IPS-18c (cell line): ENCODE data around the gene LEAP2.

Experiments
- H3K4me3 ChIP-seq: 2 replicates; pipeline ENCODE4 v1.7.0; 2013; ENCODE audit warnings: low read depth, mild to moderate bottlenecking, low read length, moderate library complexity; ENCODE audit not compliant: insufficient read depth
- H3K9me3 ChIP-seq: one replicate; pipeline ENCODE4 v1.6.1; 2013; ENCODE audit warnings: mild to moderate bottlenecking, low read length, moderate library complexity; ENCODE audit not compliant: control insufficient read depth, insufficient read depth

LEAP2 gene

GRCh38 chr5:132873119-132873929, at the start of gene LEAP2:
Gene LEAP2 (plus strand): TSS chr5:132873668. CDS start chr5:132873695, 27 bp downstream.
- Histone ChIP-seq H3K4me3 (no peak within 1 kb of the TSS), H3K9me3 (no peaks in the 10 kb centered on the region)

- Histone ChIP-seq H3K4me3 (no peak overlapping the region), H3K9me3 (peaks cover 4% of the 10 kb centered on the region)
Observed at GRCh38 chr5:132824426-132824825, 49.0 kb upstream of the LEAP2 start.

DNA sequence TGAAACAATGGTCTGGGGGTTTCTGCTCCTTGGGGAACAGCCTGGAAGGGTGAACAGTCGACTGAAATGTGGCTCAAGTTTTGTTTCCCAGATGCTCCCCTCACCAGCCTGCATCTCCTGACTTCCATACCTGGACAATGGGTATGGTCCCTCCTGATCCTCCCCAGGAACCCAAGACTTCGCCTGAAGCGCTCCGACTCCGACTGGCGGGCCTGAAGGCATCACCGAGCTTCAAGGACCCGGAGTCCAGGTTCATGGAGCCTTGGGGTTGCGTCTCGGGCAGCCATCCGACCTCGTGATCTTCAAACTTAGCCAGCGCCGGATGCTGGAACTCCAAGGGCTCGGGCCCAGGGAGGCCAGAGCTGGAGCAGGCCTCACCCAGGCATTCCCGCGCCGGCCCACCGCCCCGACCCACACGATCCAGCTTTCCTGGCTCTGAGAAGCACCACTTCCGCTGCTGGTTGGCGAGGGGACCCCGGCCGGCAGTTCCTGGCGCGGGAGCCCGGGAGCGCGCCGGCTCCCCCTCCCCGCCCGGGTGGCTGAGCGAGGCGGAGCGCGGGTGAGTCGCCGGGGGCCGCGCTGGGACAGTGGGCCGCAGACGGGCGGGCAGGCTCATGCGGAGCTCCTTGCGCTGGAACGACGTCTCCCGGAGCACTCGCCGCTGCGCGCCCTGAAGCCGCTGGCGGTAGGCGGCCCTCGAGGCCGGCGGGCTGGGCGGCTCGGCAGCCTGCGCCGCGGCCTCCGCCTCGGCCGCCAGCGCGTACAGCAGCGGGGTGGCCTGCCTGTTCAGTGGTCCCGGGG, 48.2 kb upstream of the LEAP2 start:
- peak overlapping the region; percentile 52 for H3K4me3 ChIP-seq
- H3K9me3 ChIP-seq: peaks cover 4% of the 10 kb centered on the region

- H3K4me3 ChIP-seq: peak overlapping the region; percentile 52
Observed at GRCh38 chr5:132825834-132826391, 47.6 kb upstream of the LEAP2 start.

DNA sequence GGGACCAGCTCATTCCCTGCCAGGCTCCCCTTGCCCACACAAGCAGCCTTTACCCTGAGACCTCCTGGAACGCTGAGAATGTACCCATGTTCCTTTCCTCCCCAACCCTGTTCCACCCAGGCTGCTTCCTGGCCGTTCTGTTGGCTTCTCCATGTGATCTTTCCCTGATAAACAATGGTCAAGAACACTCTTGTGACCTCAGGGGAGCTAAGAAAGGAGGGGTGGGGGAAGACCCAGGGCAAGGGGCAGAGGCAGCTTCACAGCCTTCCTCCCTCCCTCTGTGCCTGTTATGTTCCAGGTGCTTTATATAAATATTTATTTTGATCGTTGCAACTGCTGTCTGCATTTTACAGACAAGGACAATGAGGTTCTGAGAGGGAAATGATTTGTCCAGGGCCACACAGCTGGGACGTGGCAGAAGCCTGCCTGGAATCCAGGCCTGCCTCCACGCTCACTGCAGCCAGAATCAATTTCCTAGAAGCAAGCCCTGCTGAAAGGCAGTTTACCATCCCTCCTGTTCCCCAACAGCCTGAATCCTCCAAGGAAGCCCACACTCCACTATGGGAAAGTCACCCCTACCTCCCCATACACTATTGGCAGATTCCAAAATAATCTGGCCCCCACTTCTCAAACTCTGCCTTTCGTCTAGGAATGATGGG, 46.9 kb upstream of the LEAP2 start:
- H3K4me3 ChIP-seq: no peak overlapping the region; the same call in 1 of the 2 replicates
- H3K9me3 ChIP-seq: peaks cover 4% of the 10 kb centered on the region

More at GRCh38 chr5:132825834-132826391, 47.6 kb upstream of the LEAP2 start:
- H3K9me3 ChIP-seq: peaks cover 4% of the 10 kb centered on the region

- Histone ChIP-seq H3K4me3 (no peak overlapping the region), H3K9me3 (peaks cover 4% of the 10 kb centered on the region)
Observed at GRCh38 chr5:132827943-132828673, 45.4 kb upstream of the LEAP2 start.

DNA sequence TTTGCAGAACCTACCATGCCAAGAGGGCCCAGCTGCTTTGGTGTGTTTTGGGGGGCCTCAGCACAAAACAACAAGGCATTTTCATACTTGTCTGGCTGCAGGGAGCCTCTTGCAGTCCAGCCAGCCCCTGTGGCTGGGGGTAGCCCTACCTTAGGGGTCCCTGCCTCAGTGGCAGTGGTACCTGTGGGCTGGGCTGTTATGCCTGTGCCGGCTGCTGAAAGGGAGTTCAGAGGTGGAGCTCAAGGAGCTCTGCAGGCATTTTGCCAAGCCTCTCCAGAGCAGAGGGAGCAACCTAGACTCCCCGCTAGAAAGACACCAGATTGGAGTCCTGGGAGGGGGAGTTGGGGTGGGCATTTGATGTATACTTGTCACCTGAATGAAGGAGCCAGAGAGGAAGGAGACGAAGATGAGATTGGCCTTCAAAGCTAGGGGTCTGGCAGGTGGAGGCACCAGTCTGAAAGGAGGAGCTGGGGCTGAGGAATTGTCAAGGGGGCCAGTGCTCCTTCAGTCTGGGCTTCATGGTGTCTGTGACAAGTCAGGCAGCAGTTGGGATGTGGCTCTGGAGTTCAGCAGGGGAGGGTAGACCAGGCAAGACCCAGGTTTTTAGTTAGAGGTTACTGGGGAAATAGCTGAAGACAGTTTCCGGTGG, 44.5 kb upstream of the LEAP2 start:
- Histone ChIP-seq H3K9me3 (peaks cover 4% of the 10 kb centered on the region), H3K4me3 (no peak overlapping the region)

DNA sequence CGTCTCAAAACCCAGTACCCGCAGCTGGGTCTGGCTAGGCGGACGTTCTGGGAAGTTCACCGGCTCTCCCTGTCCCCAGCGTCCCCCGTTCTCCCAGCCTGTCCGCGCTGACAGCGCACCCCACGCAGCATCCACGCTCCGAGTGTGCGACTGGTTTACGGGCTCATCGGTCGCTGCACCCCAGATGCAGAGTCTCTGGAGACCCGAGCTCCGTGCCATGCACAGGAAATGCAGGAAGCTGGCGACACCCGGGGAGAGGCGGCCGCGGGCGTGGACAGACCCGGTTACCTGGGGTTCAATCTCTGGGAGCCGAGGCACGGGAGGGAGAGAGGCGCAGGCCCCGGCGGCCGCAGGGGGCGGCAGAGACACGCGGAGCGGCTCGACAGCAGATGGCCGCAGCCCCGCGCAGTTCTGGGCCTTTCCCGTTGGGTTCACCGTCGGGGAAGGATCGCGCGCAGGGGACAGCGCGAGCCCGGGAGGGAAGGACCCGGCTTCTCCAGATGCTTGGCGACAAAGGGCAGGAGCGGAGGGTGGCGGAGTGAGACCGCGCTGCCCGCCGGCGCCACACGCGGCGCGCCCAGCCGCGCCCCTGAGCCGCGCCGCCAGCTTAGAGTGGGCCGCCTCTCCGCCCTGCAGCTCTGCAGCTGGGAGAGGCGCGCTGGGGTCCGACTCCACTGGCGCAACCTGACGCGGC, 43.6 kb upstream of the LEAP2 start:
- Histone ChIP-seq H3K4me3 (peak overlapping the region; percentile 65), H3K9me3 (peaks cover 3% of the 10 kb centered on the region)

- Histone ChIP-seq H3K4me3 (peak within 1 kb of the TSS; percentile 65), H3K9me3 (peaks cover 2% of the 10 kb centered on the region)
Observed at GRCh38 chr5:132830436-132831094, 42.9 kb upstream of the LEAP2 start, which contains the start of gene SHROOM1. Gene SHROOM1 (minus strand): TSS chr5:132830647. CDS start chr5:132826140, 4,507 bp downstream.

DNA sequence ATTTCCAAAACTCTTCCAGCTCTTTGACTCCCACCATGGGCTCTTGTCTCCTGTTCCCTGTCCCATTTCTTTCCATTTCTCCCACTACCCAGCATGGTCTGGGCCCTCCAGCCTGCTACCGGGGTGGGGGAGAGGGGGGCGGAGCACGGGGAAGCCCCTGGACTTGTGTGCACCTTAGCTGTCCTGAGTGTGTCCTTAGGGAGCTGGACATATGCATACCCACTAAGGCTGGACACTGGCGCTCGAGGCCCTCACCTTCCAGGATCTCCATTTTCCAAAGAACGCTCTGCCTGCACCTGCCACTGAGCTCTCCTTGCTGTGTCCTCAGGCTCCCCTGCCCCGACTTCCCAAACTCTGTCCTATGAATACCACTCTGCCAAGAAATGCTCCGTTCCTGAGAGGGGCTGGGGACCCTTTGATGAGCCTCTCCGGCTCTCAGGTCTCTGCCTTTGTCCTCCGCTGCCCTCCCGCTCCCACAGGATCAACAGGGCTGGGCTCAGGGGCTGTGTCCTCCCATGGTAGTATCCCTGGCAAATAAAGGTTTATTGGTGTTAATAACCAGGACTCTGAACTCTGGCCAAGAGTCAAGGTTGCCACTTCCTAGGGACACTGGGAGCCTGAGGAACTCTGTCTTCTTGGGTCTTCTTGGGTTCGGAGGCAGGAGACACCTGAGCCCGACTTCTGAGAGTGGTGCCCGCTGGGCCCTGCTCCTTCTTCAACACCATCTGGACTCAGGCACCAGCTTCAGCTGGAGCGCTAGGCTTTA, 42.2 kb upstream of the LEAP2 start:
- 0 out of 2 replicates have a peak overlapping the region, but pooled peaks have one; percentile 65 for H3K4me3 ChIP-seq

DNA sequence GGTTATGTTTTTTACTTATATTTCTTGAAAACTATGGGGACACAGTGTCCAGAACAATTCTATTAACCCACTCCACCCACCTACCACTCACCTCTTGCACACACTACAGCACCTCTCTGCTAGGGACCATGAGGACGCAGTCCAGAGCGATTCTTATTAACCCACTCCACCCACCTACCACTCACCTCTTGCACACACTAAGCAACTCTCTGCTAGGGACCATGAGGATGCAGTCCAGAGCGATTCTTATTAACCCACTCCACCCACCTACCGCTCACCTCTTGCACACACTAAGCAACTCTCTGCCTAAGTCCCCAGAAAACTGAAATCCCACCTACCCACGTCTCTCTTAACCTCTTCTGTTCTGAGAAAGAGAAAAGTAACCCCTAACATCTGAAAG, 40.9 kb upstream of the LEAP2 start:
- Histone ChIP-seq H3K9me3 (peaks cover 2% of the 10 kb centered on the region), H3K4me3 (no peak overlapping the region)

More for the DNA sequence above, 42.2 kb upstream of the LEAP2 start:
- H3K9me3 ChIP-seq: peaks cover 2% of the 10 kb centered on the region

- Histone ChIP-seq H3K4me3 (no peak overlapping the region), H3K9me3 (no peaks in the 10 kb centered on the region)
Observed at GRCh38 chr5:132834057-132834456, 39.4 kb upstream of the LEAP2 start.

GRCh38 chr5:132836852-132837251, 36.6 kb upstream of the LEAP2 start:
- Histone ChIP-seq H3K4me3 (no peak overlapping the region), H3K9me3 (no peaks in the 10 kb centered on the region)

GRCh38 chr5:132837868-132838267, 35.6 kb upstream of the LEAP2 start:
- no peaks in the 10 kb centered on the region for H3K9me3 ChIP-seq
- no peak overlapping the region for H3K4me3 ChIP-seq
